IMR-90 (cell line): ENCODE results near the gene IL17REL. TPM values are rescaled to one million over a fixed set of nuclear protein-coding genes. Genes with fewer than 3 reads are reported as not detected.
A peak's percentile ranks its signal among the peaks of the same experiment; 100 is the strongest.

ENCODE experiments used
- ATAC-seq: fragments of 200-7000 bp; cut with Tn5 transposase; 2 replicates; pipeline ENCODE4 v1.9.1; 2020; ENCODE audit warnings: low read depth, mild to moderate bottlenecking, moderate library complexity
- BruUV-seq: library from RNA; stranded (reverse); fragments of 400-500 nt; replicated peaks from 2 replicates; lab custom pipeline; 2021; lab: Mats Ljungman, UMichigan
- CTCF ChIA-PET: fragments of 300-600 bp; formaldehyde crosslinking; extraction: SDS; loops from one replicate; lab custom pipeline; 2021; ENCODE audit warnings: antibody characterized with exemption; lab: Yijun Ruan, JAX
- POLR2A ChIA-PET: fragments of 300-600 bp; sonication (Branson Sonifier 250); formaldehyde crosslinking; loops from one replicate; lab custom pipeline; 2022; ENCODE audit warnings: antibody characterized with exemption; ENCODE audit not compliant: unreplicated experiment; lab: Charles Lee
- DNase-seq: peaks from one replicate; pipeline ENCODE4 v3.0.0; 2013
- H2AFZ ChIP-seq: replicated peaks from 2 replicates; pipeline ENCODE3; 2013; ENCODE audit warnings: low read length, mild to moderate bottlenecking; ENCODE audit not compliant: poor library complexity
- H2AK5ac ChIP-seq: 2 replicates; pipeline ENCODE4 v1.6.1; 2013; ENCODE audit warnings: low read depth, low read length, inconsistent platforms
- H2AK9ac ChIP-seq: replicated peaks from 2 replicates; pipeline ENCODE3; 2013; ENCODE audit warnings: mild to moderate bottlenecking, low read depth, low read length, moderate library complexity; ENCODE audit not compliant: poor library complexity
- H2BK120ac ChIP-seq: 2 replicates; pipeline ENCODE4 v1.6.1; 2013; ENCODE audit warnings: low read depth, low read length, inconsistent platforms
- H2BK15ac ChIP-seq: 3 replicates; pipeline ENCODE4 v1.6.1; 2013; ENCODE audit warnings: low read depth, low read length, inconsistent platforms
- H2BK20ac ChIP-seq: 2 replicates; pipeline ENCODE4 v1.6.1; 2013; ENCODE audit warnings: low read depth, mild to moderate bottlenecking, inconsistent platforms, low read length, moderate library complexity
- H2BK5ac ChIP-seq: 2 replicates; pipeline ENCODE4 v1.6.1; 2013; ENCODE audit warnings: mild to moderate bottlenecking, low read depth, low read length, inconsistent platforms; ENCODE audit not compliant: poor library complexity, severe bottlenecking
- H3K14ac ChIP-seq: replicated peaks from 2 replicates; pipeline ENCODE4 v1.6.1; 2013; ENCODE audit warnings: low read depth, low read length, inconsistent platforms
- H3K18ac ChIP-seq: 2 replicates; pipeline ENCODE4 v1.6.1; 2013; ENCODE audit warnings: low read depth, low read length, control low read depth
- H3K23ac ChIP-seq: 2 replicates; pipeline ENCODE4 v1.6.1; 2013; ENCODE audit warnings: low read depth, low read length, inconsistent platforms
- H3K27ac ChIP-seq: 2 replicates; pipeline ENCODE4 v1.5.1; 2013; ENCODE audit warnings: mild to moderate bottlenecking, control low read depth, low read length; ENCODE audit not compliant: insufficient read depth
- H3K27me3 ChIP-seq: 2 replicates; pipeline ENCODE4 v1.6.1; 2013; ENCODE audit warnings: low read length; ENCODE audit not compliant: control insufficient read depth, insufficient read depth
- H3K36me3 ChIP-seq: 2 replicates; pipeline ENCODE4 v1.6.1; 2013; ENCODE audit warnings: low read length, mixed read lengths; ENCODE audit not compliant: control insufficient read depth, insufficient read depth
- H3K4ac ChIP-seq: 2 replicates; pipeline ENCODE4 v1.6.1; 2013; ENCODE audit warnings: low read depth, low read length, inconsistent platforms
- H3K4me1 ChIP-seq: 2 replicates; pipeline ENCODE4 v1.6.1; 2013; ENCODE audit warnings: low read length, mixed read lengths; ENCODE audit not compliant: control insufficient read depth, insufficient read depth
- H3K4me2 ChIP-seq: 2 replicates; pipeline ENCODE4 v1.6.1; 2013; ENCODE audit warnings: low read depth, mild to moderate bottlenecking, control low read depth, low read length, moderate library complexity
- H3K4me3 ChIP-seq: 2 replicates; pipeline ENCODE4 v1.5.1; 2013; ENCODE audit warnings: low read depth, mild to moderate bottlenecking, control low read depth, low read length, moderate library complexity; ENCODE audit not compliant: insufficient read depth
- H3K56ac ChIP-seq: 2 replicates; pipeline ENCODE4 v1.6.1; 2013; ENCODE audit warnings: low read length, inconsistent platforms; ENCODE audit not compliant: insufficient read depth; ENCODE audit errors: extremely low read depth
- H3K79me1 ChIP-seq, 2 experiments: 2 replicates each; pipeline ENCODE4 v1.6.1; 2013; ENCODE audit warnings: low read length in 2 of 2, inconsistent platforms in 1 of 2, low read depth in 1 of 2
- H3K9ac ChIP-seq: 2 replicates; pipeline ENCODE4 v1.6.1; 2013; ENCODE audit warnings: low read depth, low read length, control low read depth
- H3K9me1 ChIP-seq: 2 replicates; pipeline ENCODE4 v1.6.1; 2013; ENCODE audit warnings: low read length, inconsistent platforms; ENCODE audit not compliant: insufficient read depth
- H3K9me3 ChIP-seq: 2 replicates; pipeline ENCODE4 v1.6.1; 2013; ENCODE audit warnings: low read length; ENCODE audit not compliant: control insufficient read depth, insufficient read depth
- H4K20me1 ChIP-seq: 2 replicates; pipeline ENCODE4 v1.6.1; 2013; ENCODE audit warnings: low read length, inconsistent platforms; ENCODE audit not compliant: insufficient read depth
- H4K5ac ChIP-seq: 2 replicates; pipeline ENCODE4 v1.6.1; 2013; ENCODE audit warnings: mild to moderate bottlenecking, low read depth, low read length, control low read depth
- H4K8ac ChIP-seq, 2 experiments: 2 replicates each; pipeline ENCODE4 v1.6.1; 2013; ENCODE audit warnings: low read depth in 2 of 2, low read length in 2 of 2, control low read depth in 1 of 2, inconsistent platforms in 1 of 2
- H4K91ac ChIP-seq: 2 replicates; pipeline ENCODE4 v1.6.1; 2013; ENCODE audit warnings: low read depth, low read length, inconsistent platforms; ENCODE audit not compliant: insufficient read depth
- BHLHE40 ChIP-seq: fragments of 150-350 bp; IDR thresholded peaks from 2 replicates; pipeline ENCODE4 v1.6.1; 2016; ENCODE audit warnings: mild to moderate bottlenecking, low read depth, low read length
- CEBPB ChIP-seq: IDR thresholded peaks from 2 replicates; pipeline ENCODE4 v1.6.1; 2012; ENCODE audit warnings: low read depth, low read length, improper control_type of control experiment
- MXI1 ChIP-seq: IDR thresholded peaks from 2 replicates; pipeline ENCODE4 v1.6.1; 2012; ENCODE audit warnings: low read depth, mild to moderate bottlenecking, low read length, moderate library complexity, borderline replicate concordance
- RFX5 ChIP-seq: IDR thresholded peaks from 2 replicates; pipeline ENCODE4 v1.8.0; 2012; ENCODE audit warnings: low read depth, mild to moderate bottlenecking, low read length, moderate library complexity
- WGBS, 2 experiments: methylation state at CpG; one replicate each; pipeline versions ENCODE4 v1.1.5 to v1.1.7; 2013; ENCODE audit warnings: missing lambda C conversion rate in 2 of 2; ENCODE audit not compliant: insufficient read length in 1 of 2; ENCODE audit errors: extremely low coverage in 2 of 2; 5-methylcytosine and 5-hydroxymethylcytosine counted together
- dilution Hi-C: fragments of 300-500 bp; cut with HindIII; formaldehyde crosslinking; loops from one replicate; pipeline ENCODE4 v1.14.3; 2018; ENCODE audit warnings: low sequenced_read_pairs; ENCODE audit not compliant: unreplicated experiment
- in situ Hi-C: fragments of 300-500 bp; cut with MboI; formaldehyde crosslinking; loops from 3 replicates; pipeline ENCODE4 v1.14.3; 2019; ENCODE audit warnings: low sequenced_read_pairs, inconsistent platforms, mixed read lengths
- intact Hi-C: fragments of 100-400 bp; cut with micrococcal nuclease; formaldehyde crosslinking; loops from 2 replicates; pipeline ENCODE4 v1.10.0; 2022
- polyA plus RNA-seq, 3 experiments: library from polyadenylated mRNA; depleted of rRNA; stranded (reverse); fragments of >200 nt; gene quantifications; 2 replicates each; pipeline ENCODE4 v1.2.3, GENCODE V29; 2012; ENCODE audit warnings: low replicate concordance in 1 of 3
- total RNA-seq: library from RNA; depleted of rRNA; stranded (reverse); fragments of >200 nt; gene quantifications from 2 replicates; pipeline ENCODE4 v1.2.3, GENCODE V29; 2012

Gene IL17REL
- total and polyA plus RNA-seq, 2 of the 4 experiments (the other 2 are of a cell fraction): not detected

GRCh38 chr22:49961601-49962011, 51.0 kb downstream of the IL17REL start:
- ATAC-seq (no peak), DNase-seq (no peak)
- Histone ChIP-seq H2BK15ac (no peak overlapping the region), H4K5ac (no peak overlapping the region), H3K18ac (no peak overlapping the region), H2BK20ac (no peak overlapping the region), H3K4me1 (peaks cover 26% of the 10 kb centered on the region), H3K36me3 (peaks cover 30% of the 10 kb centered on the region), H3K4me3 (peak overlapping the region; percentile 58), H3K4ac (peak overlapping the region; percentile 61), H4K20me1 (peaks cover 37% of the 10 kb centered on the region), H3K23ac (peak overlapping the region; percentile 89), H3K9me3 (no peaks in the 10 kb centered on the region), H3K27ac (peak overlapping the region; percentile 67), H3K9me1 (peaks cover 3% of the 10 kb centered on the region; the same call in 1 of the 2 replicates), H4K8ac (no peak overlapping the region), H2AK5ac (peak overlapping the region; percentile 33), H3K4me2 (peak overlapping the region; percentile 57), H3K56ac (0 out of 2 replicates have a peak overlapping the region, but pooled peaks have one; percentile 6), H3K9ac (peak overlapping the region; percentile 53), H2BK120ac (no peak overlapping the region), H2AK9ac (peak overlapping the region; percentile 96), H2AFZ (peak overlapping the region; percentile 58), H3K79me1 (peaks cover 16 to 49% of the 10 kb centered on the region in 2 experiments), H4K91ac (no peak overlapping the region), H3K14ac (peak overlapping the region; percentile 87; the same call in 1 of the 2 replicates), H3K27me3 (no peaks in the 10 kb centered on the region), H2BK5ac (peak overlapping the region; percentile 67)
- BruUV-seq: no TSS peak
- dilution Hi-C loops (no loop called here), in situ Hi-C loops (no loop called here), intact Hi-C loops (loop anchor here (1.0 kb wide), 1 partner anchor 43 kb away; the partner anchor contains the start of genes ALG12 and CRELD2)
- POLR2A ChIA-PET: no interaction called here
- TF ChIP-seq MXI1 (0 out of 2 replicates have a peak, but pooled peaks have one; percentile 6), BHLHE40 (no peak), CEBPB (no peak), RFX5 (no peak)
- CTCF ChIA-PET: no interaction called here
- 4% methylated on average over 36 of the region's 49 CpGs; no CpG with 5 or more reads in 1 of the 2 experiments for WGBS, 2 experiments
